NCI-H2196 (cell line): ENCODE data around the gene TUBA3D.
"Not testable (repeated sequence)": the region's sequence is repeated elsewhere in the genome, so short reads cannot be mapped to it uniquely, and the experiment has no call there.

Experiments
- DNase-seq: peaks from one replicate; lab custom pipeline; 2025; ENCODE audit not compliant: unreplicated experiment; lab: John Stamatoyannopoulos, UW

TUBA3D gene

DNA sequence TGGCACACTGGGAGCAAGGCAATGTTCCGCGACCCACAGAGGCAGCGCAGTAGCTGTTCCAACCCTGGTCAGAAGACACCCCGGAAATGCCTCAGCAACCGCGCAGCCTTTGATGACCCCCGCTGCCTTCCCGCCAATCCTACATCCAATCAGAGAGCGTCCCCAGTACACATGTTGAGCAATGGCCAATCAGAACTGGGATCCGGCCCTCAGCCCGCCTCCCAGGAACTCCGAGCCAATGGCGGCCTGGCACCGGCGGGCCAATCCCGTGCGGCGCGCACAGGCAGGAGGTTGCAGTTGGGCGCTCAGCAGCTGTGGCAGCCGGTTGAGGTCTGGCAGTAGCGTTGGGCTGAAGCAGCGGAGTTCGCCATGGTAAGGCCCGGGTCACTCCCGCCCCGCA lies at the start of gene TUBA3D:
Gene TUBA3D (plus strand): TSS at position 289 of the 400 bp plus-strand sequence. CDS start 81 bp downstream, at position 370.
- no peak for DNase-seq

DNA sequence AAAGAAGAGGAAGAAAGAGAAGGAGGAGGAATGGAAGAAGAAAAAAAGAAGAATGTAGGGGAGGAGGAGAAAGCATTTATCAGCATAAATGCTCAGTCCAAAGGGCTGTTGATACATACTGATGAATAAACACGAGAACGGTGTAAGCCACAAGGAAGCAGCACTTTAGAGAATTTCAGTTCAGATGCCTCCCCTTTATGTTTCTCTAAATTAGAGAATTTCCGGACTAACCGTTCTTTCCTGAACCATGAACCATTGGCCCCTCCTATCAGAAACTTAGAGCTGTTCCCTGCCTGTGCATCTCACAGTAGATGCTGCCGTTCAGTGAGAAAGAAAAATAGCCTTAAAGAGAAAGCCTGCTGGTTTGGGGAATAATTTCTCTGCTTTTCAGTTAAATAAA lies 49.2 kb upstream of the TUBA3D start:
- DNase-seq, result no peak

DNA sequence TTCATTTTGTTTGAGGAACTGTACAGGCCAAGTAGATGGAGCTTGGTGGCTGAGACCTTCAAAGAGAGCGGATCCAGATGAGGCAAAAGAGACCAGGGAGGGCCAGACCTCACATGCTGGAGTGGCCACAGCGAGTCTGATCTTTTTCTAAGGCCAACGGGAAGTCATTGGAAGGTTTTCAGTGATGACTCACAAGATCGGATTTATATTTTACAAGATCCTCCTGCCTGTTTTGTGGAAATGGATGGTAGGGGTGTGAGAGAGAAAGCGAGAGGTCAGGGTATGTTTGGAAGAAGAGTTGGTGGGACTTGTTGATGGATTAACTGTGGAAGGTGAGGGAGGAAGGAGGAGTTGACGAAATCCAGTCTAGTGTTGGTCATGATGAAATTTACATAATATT lies 44.6 kb upstream of the TUBA3D start:
- no peak for DNase-seq

DNA sequence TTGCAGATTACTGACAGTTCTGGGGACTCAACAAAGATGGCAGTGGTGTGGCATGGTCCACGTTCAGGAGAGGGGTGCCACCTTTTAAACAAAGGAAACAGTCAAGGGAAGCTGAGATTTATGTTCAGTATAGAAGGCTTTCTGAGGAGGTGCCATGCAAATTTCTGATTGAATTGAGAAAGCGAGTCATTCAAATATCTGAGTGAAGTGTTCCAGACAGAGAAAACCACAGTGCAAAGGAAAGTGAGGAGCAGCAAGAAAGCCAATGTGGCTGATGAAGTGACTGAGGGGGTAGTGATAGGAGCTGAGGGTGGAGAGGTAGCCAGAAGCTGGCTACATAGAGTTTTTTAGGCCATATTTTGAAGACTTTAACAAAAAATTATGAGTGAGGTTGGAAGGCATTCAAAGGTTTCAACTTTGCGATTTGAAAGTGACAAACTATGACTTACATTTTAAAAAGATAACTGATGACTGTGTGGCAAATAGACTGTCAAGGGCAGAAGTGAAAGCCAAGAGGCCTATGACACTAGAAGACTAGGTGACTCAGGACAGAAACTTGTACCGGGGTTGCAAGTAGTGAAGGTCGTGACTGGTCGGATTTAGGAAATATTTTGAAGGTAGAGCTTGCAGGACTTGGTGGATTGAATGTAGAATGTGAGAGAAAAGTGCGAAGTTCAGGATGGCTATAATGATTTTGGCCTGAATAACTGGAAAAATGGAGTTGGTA lies 35.0 kb upstream of the TUBA3D start:
- not testable (repeated sequence) for DNase-seq

DNA sequence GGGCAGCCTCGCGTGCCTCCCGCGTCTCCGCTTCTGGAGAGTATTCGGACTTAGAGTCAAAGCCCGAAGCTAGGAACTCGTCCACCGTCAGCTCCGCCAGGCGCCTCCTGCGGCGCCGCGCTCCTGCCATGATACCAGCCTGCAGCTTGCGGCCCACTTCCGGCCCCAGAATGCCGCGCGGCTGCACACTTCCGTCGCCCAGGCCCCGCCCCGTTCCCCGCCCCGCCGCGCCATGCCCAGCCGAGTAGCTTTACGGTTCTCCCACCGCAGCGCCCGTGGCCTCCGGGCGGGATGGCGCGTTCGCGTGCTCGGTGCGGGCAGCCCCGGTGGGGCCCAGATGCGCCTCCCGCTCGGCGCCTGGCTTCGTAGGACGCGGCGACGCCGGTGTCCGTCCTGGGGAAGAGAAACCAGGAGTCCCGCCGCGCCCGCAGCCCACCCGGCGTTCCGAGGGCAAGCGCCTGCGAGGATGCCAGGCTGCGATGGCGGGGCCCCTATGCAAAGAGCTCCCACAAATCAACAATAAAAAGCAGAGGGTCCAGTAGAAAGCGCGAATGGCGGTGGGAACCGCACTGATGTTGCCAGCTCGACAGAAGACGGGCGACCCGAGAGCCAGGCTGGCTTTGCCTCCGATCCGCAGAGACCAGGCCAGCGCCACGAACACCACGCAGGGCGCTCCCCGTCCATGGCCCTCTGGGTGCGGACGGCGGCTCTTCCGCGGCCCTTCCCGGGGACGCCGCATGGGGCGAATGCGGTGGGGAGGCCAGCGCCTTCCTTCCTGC lies 31.0 kb upstream of the TUBA3D start:
- not testable (repeated sequence) for DNase-seq

DNA sequence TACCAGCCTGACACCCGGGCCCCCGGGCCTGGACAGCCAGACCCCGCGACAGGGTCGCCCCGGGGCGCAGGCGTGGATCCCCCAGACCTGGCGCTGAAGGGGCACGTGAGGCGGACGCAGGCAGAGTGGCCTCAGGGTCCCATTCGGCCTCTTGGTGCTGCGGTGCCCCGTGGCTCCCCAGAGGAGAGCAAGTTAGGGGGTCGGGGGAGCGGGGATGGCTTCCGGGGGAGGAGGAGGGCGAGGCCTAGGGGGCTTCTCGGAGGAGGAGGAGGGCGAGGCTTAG lies 30.5 kb upstream of the TUBA3D start:
- DNase-seq, result not testable (repeated sequence)

DNA sequence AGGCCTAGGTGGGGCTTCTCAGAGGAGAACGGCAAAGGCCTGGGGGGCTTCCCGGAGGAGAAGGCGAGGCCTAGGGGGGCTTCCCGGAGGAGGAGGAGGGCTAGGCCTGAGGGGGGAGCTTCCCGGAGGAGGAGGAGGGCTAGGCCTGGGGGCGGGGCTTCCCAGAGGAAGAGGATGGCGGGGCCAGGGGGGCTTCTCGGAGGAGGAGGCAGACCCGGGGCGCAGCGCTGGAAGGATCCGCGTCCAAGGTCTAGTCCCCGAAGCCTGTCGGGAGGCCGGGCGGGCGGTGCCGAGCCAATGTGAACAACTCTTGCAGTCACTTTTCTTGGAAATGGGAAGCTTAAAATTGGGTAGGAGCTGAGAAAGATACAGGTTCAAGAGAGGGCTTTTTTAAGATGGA lies 30.0 kb upstream of the TUBA3D start:
- DNase-seq, result no peak

DNA sequence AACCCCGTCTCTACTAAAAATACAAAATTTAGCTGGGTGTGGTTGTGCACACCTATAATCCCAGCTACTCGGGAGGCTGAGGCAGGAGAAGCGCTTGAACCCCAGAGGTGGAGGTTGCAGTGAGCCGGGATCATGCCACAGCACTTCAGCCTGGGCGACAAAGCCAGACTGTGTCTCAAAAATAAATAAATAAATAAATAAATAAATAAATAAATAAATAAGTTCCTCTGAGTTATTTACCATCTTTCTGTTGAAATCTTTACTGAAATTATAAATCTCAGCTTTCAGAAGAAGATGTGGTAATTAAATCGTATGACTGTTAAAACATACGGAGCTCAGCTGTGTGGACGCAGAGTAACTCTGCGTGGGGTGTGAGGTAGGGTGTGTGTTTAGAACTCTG lies 27.9 kb upstream of the TUBA3D start:
- not testable (repeated sequence) for DNase-seq

DNA sequence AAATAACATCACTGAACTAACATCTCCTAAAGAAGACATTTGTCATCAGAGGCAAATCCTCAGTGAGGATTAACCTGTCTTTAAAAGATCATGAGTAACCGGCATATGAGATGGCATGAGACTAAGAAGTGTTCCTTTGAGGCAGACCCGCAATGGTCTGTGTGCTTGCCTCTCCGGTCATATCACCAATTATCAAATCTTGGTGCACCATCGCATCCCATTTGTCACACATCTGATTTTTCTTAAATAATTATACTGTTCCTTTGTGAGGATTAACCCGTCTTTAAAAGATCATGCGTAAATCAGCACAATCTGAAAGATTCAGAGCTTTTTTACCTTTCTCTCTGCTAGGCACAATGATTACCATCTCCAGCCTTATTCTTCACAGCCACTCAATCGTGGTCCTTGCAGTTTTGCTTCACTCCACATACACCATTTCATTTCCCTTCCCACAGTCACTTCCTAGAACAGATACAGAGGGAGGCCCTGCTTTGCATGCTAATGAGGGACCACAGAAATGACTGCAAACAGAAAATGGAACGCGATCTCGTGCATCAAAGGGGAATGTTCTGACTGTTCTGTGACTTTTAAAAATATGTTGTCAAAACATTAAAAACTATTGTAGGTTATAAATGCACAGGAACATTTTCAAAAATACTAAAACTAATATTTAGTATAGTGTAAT lies 24.5 kb upstream of the TUBA3D start:
- not testable (repeated sequence) for DNase-seq

DNA sequence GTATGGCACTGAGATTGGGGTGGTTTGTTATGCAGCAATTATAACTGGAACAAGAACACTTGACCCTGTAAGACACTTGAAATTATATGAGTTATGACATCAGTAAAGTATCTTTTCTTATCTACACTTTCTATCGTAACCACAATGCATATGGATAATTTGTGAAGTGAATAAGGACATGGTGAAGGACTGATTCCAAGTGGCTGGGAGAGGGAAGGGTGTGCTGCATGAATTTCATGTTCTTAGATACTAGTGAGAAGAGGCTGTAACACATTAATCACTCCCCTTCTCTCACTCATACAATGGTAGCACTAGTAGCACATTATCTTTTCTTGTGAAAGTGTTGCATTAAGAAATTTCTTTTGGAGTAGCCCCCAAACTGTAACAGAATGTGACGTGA lies 21.0 kb upstream of the TUBA3D start:
- DNase-seq, result not testable (repeated sequence)

DNA sequence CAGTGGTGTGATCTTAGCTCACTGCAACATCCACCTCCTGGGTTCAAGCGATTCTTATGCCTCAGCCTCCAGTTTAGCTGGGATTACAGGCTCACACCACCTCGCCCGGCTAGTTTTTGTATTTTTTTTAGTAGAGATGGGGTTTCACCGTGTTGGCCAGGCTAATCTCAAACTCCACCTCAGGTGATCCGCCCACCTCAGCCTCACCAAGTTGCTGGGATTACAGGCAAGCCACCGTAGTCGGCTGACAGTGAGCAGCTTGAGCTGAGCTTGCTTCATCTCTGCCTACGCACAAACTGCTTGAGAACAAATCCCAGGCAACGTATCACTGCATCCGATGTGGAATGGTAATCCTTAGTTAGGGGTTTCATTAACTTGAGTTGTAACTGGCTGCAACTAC lies 8.2 kb upstream of the TUBA3D start:
- DNase-seq, result not testable (repeated sequence)

DNA sequence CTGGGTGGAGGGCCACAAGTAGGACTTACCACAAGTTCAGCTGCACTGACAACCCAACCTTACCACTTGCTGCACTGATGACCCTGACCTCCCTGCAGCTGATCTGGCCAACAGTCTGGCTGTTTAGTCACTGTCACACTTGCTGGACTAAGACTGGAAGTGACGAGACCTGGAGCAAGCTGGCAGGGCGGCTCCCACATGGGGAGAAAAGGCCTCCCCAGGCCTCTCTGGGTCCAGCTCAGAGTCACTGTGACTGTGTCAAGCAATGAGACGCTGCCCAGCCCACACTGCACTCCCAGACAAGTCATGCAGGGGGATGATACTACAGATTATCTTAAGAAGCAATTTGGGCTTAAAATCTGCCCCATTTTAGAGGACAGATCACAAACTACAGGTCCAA lies 5.0 kb upstream of the TUBA3D start:
- DNase-seq, result not testable (repeated sequence)

DNA sequence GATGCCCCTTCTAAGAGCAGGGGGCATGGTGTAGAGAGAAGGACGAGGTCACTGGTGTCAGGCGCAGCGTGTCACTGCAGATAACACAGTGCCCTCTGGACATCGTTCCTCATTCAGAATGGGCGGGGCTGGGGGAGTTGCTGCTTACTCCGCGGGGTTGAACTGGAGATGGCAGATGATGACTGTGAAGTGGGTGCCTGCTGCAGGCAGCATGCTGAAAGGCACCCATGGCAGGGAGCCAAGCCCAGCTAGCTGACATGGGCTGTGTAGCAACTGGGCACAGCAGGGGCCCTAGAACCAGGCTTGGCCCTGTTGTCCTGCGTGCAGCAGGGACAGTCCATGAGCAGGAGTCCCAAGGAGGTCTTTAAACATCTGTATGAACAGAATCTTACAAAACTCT lies 4.3 kb upstream of the TUBA3D start:
- not testable (repeated sequence) for DNase-seq

DNA sequence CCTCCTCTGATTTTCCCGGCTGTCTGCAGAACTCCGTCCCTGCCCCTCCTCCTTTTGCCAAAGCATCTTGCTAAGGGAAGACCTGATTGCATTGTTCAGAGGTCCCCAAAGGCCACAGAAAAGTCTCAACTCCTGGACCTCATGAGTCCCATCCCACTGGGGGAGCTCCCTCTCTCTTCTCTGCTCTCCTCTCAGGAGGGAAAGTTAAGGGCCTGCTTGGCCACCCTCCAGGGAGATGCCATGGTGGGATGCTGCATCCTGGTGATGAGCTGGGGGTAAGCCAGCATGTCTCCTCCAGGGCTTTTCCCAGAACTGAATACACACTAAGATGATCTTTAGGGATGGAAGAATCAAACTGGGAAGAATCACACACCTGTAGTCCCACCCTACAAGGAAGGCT lies 2.7 kb upstream of the TUBA3D start:
- DNase-seq, result not testable (repeated sequence)

DNA sequence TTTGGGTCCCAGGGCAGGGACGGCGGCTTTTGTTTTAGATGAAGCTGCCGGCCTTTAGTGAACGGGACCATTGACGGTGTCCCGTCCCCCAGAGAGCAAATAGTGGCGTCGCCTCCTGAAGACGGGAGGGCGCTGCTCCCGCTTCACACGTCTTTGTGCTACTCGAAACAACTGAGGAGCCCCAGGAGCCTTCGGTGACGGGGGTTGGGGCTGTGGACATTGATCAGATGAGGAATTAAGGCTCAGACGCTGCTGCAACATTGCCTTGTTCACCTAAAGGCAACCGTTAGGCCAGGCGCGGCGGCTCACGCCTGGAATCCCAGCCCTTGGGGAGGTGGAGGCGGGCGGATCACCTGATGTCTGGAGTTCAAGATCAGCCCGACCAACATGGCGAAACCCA lies 444 bp downstream of the TUBA3D start:
- DNase-seq, result not testable (repeated sequence)

DNA sequence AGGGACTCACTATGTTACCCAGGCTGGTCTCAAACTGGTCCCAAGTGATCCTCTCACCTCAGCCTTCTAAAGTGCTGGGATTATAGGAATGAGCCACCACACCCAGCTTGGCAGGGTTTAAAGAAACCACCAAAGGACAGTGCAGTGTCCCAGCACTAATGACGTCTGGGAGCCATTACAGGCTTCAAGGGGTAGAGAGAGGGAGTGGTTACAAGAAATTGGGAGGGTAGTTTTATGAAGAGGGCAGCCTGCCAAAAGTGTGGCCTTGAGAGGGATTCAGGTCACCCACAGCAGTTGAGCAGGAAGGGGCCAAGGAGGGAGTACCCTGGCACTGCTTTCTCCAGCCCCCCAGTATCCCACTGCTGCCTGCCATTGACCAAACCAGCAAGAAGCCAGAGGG lies 1.3 kb downstream of the TUBA3D start:
- not testable (repeated sequence) for DNase-seq

DNA sequence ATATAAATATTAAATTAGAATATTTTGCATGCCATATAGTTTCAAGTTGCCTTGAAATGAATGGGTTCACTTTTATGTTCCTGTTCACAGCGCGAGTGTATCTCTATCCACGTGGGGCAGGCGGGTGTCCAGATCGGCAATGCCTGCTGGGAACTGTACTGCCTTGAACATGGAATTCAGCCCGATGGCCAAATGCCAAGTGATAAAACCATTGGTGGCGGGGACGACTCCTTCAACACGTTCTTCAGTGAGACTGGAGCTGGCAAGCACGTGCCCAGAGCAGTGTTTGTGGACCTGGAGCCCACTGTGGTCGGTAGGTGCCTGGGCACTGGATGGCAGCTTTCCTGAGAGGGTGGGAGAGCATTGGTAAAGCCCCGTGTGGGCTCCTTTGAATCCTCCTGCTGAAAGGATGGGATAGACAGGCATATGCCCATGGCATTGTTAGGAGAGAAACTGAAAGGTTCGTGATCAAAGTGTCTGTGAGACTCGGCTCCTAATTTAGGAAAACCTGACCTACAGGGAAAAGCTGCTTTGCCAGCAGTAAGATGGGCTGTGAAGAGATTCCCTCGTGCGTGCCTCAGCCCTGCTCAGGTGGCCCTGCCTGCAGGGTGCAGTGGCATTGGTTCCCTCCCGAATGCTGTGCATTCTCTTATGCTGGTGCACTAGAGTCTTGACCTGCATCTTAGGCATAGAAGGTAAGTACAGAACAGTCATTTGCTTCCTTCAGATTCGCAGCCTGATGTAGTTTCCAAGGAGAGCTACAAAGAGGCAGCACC lies 2.3 kb downstream of the TUBA3D start:
- not testable (repeated sequence) for DNase-seq

DNA sequence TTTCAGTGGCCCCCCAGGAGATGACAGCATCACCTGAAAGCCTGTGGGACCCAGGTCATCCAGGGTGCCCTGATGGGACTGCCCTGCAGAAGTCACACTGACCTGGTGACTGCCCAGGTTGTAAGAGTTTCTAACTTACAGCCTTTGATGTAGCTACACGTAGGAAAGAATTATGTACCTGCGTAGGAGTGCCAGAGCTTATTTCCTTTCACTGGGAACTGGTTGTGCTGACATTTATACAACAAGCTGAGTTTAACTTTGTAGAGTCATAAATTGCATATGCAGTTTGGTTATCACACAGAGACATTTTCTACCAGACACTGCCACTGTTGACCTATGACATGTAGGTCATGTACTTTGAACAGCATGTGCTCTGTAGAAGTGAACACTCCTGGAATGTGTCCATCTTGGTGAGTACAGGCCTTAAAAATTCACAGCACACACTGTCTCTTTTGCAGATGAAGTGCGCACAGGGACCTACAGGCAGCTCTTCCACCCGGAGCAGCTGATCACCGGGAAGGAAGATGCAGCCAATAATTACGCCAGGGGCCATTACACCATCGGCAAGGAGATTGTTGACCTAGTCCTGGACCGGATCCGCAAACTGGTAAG lies 3.0 kb downstream of the TUBA3D start:
- not testable (repeated sequence) for DNase-seq

DNA sequence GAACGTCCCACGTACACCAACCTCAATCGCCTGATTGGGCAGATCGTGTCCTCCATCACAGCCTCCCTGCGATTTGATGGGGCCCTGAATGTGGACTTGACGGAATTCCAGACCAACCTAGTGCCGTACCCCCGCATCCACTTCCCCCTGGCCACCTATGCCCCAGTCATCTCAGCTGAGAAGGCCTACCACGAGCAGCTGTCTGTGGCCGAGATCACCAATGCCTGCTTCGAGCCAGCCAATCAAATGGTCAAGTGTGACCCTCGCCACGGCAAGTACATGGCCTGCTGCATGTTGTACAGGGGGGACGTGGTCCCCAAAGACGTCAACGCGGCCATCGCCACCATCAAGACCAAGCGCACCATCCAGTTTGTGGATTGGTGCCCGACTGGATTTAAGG lies 4.4 kb downstream of the TUBA3D start:
- DNase-seq, result not testable (repeated sequence)

DNA sequence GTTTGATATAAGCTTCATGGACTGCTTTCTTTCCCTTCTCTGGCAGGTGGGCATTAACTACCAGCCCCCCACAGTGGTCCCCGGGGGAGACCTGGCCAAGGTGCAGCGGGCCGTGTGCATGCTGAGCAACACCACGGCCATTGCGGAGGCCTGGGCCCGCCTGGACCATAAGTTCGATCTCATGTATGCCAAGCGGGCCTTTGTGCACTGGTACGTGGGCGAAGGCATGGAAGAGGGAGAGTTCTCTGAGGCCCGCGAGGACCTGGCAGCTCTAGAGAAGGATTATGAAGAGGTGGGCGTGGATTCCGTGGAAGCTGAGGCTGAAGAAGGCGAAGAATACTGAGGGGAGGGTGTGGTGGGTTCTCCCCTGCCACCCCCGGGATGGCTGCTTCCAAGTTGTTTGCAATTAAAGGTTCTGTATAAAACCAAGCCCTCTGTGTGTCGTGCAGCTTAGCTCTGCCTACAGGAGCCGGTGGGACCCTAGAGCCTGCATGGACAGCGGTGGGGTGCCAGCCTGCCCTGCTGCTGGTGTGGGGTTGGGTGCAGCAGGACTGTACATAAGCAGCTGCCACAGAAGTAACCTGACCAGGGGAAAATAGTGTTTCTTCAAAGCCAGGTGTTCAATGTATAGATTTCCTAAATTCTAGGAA lies 6.7 kb downstream of the TUBA3D start:
- DNase-seq, result not testable (repeated sequence)
